ENCODE data around the gene NEK1.
A peak's percentile ranks its signal among the peaks of the same experiment; 100 is the strongest.

Gene NEK1, protein sequence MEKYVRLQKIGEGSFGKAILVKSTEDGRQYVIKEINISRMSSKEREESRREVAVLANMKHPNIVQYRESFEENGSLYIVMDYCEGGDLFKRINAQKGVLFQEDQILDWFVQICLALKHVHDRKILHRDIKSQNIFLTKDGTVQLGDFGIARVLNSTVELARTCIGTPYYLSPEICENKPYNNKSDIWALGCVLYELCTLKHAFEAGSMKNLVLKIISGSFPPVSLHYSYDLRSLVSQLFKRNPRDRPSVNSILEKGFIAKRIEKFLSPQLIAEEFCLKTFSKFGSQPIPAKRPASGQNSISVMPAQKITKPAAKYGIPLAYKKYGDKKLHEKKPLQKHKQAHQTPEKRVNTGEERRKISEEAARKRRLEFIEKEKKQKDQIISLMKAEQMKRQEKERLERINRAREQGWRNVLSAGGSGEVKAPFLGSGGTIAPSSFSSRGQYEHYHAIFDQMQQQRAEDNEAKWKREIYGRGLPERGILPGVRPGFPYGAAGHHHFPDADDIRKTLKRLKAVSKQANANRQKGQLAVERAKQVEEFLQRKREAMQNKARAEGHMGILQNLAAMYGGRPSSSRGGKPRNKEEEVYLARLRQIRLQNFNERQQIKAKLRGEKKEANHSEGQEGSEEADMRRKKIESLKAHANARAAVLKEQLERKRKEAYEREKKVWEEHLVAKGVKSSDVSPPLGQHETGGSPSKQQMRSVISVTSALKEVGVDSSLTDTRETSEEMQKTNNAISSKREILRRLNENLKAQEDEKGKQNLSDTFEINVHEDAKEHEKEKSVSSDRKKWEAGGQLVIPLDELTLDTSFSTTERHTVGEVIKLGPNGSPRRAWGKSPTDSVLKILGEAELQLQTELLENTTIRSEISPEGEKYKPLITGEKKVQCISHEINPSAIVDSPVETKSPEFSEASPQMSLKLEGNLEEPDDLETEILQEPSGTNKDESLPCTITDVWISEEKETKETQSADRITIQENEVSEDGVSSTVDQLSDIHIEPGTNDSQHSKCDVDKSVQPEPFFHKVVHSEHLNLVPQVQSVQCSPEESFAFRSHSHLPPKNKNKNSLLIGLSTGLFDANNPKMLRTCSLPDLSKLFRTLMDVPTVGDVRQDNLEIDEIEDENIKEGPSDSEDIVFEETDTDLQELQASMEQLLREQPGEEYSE (N-terminal part only)

DNA sequence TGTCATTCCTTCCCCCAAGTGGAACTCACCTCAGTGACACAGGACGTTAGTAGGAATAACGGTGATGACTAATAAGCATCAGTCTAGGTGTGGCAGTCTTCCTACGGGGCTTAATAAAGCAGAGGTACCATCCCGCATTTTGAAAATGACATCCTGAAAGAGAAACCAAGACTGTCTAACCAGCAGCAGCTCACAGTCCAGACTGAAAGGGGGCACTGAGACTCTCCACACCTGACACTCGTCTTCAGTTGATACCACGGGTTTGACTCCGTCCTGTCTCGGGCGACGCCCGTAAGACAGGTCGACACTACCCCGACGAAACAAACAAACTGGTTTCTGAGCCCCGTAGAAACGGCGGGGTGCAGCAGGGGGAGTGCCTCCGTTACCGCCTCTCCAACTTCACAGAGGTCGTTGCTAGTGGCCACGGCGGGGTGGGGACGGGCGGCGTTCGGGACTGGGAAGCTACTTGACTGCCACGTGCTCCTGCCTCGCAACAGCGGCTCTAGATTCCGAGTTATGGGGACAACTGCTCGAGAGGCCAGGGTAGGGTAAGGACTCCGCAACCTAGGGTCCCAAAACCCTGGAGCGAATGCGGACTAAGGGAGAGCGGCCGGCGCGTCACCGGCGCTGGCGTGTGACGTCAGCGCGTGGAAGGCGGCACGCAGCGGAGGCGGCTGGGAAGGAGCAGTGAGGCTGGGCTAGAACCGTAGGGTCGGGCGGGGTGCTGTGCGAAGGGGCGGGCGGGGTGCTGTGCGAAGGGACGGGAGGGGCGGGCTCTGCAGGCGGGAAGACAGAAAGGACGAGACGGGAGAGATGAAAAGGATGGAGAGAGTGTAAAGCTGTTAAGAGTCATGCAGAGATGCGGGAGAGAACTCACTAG lies at the start of gene NEK1:
NEK1 (minus strand) TSS at position 593 of the 880 bp plus-strand sequence. CDS start 9,953 bp downstream, outside the sequence.
- peak; percentile 59 for DNase-seq (ENCODE audit: low read depth)

DNA sequence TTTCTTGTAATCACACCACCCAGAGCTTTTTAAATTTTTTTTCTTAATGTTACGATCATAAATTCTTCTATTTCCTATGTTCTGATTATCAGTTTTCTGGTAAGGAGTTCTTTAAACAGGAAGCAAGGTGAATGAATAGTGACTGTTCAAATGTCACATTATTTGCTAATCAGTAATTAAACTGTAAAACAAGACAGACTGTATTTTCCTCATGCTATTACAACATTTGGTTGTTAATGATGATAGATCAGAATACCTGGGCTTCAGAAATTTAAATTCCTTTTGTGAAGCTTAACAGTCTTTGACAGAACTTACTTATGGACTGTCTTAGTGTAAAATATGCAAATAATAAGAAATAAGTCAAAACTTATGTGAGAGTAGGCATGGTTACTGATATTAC lies 49.4 kb upstream of the NEK1 start:
- DNase-seq (ENCODE audit: low read depth): no peak

DNA sequence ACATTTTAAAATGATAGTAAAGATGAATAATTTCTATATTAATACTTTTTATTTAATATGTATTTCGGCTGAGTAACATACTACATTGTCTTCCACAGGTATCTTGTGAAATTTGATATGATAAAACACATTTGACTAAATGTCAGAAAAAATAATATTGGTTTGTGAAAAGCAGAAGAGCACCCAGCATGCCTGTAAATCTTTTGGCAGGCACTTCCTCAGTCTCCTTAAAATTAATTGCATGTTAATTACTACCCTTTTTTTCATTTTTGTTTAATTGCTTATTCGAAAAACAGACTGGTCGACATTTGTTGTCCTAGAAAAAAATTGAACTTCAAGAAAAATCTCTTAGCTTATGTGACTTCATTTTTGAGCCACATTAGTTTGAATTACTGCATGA lies 48.5 kb upstream of the NEK1 start:
- DNase-seq (ENCODE audit: low read depth): no peak

DNA sequence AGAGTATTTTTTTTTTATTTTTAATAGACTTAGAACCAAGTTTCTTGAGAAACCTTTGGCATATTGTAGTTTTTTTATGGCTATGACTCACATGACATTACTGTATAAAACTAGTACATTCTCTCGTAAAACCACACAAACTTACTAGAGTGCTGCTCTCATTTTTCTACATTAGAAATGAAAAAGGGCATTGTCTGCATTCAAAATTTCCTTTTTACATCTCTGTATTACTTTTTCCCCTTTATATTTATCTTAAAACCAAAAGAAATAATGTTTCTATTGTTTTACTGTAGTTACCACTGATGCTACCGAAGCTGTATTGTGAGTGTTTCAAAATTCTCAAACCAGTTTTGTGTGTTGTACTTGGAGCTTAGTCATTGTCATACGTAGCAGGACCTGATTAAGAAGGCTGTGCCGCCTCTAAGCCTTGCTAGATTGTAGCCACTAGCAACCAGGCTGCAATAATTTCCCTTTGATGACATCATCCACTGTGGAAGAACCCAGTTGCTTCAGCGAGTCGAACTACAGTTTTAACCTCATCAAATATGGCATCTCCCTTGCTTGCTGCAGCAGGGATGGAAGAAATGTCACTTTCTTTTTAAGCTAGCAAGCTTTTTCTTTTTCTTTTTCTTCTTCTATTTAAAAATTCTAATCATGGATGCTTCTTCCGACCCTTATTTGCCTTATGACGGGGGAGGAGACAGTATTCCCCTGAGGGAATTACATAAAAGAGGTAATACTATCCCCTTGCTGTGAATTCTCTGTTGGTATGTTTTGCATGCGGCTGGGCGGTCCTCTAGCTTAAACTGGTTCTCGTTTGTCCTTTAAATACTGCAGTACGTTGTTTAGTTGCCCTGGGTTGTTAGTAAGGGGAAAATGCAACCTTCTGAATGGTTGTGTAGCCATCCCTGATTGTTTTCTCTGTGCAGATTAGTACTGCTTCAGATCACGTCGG lies 47.6 kb upstream of the NEK1 start:
- DNase-seq (ENCODE audit: low read depth): peak; percentile 94

DNA sequence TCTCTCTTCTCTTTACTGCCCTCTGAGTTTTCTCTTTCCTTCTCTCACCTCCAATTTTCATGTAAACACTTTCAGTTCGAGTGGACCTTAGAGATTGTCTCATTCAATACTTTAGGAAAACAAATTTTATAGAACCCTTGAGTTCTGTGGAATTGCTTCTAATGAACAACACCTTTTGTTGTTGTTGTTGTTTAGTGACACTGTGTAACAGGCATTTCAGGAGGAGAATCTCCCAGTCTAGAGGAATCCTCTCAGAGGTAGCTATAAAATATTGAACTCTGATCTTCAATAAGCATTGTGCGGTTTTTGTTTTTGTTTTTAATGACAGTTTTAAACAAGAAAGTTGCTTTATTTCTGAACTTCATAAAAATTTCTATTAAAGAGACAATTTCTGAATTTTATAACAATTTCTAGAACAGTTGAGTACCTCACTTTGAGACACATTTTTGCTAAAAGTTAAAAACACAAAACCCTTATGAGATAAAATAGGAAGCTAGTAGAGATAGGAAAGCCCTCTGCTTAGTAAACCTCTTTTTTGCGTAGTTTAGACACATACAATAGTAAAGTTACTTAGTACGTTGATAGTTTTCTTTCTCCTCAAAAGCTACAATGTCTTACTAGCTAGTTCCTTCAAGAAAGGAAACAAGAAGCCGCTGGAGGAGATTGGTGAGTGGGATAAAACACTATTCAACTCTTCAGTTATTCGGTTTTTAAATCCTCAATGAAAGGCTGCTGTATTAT lies 46.8 kb upstream of the NEK1 start:
- DNase-seq (ENCODE audit: low read depth): no peak

DNA sequence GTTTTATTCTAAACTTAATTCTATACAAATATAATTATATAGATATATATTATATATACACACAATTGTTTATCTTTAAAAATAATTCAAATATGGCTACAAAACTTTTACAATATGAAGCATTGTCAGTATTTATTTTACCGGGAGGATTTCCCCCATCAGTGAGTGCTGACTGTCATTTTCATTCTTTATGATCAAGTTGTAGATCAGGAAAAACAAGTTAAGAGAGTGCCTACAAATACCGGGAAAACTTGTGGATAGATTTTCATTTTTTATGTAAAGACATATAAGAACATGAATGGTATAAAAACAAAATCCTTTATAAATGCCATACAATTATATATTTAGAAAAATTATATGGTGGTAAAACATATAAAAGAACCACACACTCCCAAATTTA lies 45.8 kb upstream of the NEK1 start:
- no peak for DNase-seq (ENCODE audit: low read depth)

DNA sequence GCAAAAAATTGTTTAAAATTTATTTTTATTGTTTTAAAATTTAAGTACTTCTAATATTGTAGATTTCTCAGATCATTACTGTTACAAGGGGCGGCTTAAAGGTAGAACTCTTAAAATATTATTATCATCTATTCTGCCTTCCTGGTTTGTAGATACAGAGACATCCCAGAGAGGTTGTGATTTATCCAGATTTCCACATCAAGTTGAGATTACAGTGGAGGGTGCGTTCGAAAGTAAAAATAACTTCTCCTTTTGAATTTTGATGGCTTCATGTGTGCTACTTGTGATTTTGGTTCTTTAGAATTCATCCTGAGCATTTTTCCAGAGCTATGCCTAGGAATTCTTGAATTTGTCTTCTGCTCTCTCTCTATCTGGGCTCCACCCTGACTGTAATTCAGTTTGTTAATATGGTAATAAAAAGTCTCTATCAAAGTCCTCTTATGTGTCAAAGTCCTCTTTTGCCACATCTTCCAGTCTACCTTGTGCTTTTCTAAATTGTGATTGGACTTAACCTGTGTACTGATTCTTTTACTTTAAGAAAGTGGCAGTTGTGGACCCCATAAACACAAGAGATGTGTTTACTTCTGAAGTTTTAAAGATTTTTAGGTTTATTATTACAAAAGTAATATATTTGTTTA lies 45.2 kb upstream of the NEK1 start:
- DNase-seq (ENCODE audit: low read depth): no peak

DNA sequence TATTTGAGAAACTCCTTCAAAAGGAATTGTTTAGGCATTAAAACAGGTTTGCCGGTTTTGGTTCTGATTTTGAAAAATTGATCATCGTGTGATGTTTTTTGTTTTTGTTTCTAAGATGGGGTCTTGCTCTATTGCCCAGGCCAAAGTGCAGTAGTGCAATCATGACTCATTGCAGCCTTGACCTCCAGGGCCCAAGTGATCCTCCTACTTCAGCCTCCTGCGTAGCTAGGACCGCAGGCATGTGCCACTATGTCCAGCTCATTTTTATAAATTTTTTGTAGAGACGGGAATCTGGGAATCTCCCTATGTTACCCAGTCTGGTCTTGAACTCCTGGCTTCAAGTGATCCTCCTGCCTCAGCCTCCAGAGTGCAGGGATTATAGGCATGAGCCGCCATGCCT lies 43.0 kb upstream of the NEK1 start:
- DNase-seq (ENCODE audit: low read depth): no peak

DNA sequence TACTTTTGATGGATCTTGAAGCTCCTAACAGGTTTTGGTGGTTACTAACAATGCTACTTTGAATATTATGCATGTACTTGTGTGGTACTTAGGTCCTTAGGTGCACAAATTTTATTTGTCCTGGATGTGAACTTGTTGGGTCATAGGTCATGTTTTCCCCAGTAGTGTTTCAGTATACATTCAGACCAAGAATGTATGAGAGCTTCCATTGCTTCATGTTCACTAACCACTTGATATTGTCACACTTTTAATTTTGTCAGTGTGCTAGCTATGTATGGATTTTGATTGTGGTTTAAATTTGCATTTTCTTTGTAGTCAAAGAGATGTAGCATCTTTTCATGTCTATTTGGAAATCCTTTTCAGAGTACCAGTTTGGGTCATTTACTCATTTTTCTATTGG lies 40.2 kb upstream of the NEK1 start:
- DNase-seq (ENCODE audit: low read depth): no peak

DNA sequence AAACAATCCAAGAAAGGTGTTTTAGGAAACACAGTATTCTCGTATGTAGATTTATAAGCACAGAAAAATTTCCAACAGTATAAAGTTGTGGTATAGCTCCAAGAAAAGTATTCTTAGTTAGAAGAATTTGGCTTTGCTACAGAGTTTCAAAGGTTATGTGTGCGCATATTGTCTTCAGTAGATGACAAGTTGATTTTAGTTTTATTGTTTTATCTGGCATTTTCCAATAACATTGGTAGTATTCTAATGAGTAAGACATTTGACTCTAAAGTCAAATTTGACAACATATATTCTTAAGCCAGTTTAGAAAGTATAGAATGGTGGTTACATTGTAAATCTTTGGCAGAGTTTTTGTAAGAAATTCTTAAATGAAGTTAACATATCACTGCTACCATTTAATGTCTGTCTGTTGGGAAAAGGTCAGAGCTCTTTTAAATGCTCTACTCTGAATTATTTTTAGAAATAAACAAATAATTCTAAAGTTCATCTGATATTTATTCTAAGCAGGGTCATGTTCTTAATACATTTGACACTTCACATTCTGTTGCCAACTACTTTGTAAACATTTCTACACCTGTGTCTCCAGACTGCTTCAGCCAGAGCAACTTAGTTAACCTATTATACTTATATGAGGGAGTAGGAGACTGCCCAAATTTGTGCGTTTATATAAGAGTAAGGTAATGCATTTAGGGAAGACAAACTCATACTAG lies 38.0 kb upstream of the NEK1 start:
- DNase-seq (ENCODE audit: low read depth): no peak

DNA sequence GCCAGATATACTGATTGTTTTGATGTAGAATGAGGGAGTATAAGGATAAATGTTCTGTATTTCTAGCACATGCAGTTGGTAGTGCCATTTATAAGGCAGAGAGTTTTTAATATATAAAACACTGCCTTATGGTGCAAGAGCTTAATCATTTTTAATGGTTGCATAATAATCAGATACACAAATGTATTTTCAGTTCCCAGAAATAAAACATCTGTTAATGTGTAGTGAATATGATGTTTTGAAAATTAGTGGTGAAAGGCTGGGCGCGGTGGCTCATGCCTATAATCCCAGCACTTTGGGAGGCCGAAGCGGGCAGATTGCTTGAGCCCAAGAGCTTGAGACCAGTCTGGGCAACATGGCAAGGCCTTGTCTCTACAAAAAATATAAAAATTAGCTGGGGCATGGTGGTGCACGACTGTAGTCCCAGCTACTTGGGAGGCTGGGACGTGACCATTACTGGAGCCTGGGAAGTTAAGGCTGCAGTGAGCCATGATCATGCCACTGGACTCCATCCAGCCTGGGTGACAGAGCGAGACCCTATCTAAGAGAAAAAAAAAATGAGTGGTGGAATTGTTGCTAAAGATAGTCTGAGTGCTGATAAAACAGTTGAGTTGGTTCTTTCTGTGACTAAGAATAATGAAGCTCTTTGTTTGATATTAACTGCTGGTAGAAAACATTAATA lies 37.3 kb upstream of the NEK1 start:
- no peak for DNase-seq (ENCODE audit: low read depth)

DNA sequence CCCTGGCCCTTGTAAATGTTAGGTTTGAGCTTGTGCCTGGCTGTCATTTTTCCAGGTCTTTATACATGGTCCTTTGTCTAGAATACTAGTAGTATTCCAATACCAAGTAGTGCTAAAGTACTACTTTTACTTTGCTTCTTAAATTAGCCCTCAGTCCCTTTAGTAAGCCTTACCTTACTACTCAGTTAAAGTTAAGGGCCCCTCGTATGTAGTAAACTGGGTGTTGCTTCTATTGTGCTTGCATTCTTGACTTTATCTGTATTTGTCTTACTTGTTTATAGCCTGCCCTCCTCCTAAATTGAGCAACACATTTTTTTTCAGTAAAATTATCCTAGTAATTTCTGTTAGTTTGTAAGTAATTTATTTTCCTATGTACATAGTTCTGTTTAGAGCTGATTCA lies 33.2 kb upstream of the NEK1 start:
- DNase-seq (ENCODE audit: low read depth): no peak

DNA sequence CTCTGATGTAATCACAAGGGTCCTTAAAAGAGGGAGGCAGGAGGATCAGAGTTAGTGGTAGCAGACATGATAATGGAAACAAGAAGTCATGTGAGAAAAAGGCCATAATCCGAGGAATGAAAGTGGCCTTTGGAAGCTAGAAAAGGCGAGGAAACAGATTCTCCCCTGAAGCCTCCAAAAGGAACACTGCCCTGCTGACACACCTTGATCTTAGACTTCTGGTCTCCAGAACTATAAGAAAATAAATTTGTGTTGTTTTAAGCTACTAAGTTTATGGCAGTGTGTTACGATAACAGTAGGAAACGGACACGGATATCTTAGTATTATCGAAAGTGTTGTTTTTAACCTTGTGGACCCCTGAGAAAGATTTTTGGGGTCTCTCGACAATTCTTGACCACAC lies 32.4 kb upstream of the NEK1 start:
- DNase-seq (ENCODE audit: low read depth): no peak

DNA sequence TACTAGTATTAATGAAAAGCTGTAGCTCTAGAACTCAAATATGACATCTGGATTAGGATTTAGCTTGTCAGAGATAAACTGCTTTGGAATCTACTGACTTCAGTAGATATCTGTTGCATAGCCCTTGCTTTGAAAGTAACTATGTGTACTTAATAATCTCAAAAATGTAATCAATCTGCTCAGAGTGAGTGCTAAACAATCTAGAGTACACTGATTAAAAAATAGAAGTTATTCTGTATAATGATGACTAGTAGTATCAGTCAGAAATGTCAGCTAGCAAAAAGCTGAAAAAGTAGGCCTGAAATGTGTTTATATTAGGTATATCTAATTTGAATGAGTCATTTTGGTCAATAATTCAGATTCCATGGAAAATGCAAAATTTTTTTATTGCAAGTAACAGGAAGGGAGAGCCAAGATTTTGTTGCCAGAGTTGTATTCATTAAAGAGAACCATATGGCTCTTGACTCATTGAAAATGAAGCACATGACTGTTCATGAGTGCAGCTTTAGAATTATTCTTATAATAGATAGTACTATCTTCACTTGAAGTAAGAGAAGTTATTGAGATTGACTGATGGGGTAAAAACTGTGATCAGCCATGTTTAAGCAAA lies 28.0 kb upstream of the NEK1 start:
- DNase-seq (ENCODE audit: low read depth): peak; percentile 73

DNA sequence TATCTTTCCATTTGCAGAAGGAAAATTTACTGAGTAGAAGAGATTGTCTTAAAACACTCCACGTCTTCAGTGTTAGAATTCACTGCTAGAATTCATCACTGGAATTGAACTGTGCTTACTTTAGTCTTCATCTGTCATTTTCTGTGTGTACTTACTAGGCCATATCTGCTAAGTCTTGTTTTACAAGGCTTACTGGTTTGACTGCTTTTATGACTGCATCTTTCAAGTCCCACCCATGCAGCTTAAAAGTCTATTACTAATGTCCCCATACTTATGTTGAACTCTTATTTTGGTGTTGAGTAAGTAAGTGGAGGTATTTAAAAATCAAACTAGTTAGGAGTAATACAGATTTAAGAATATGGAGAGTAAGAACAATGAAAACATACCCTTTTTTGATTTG lies 22.6 kb upstream of the NEK1 start:
- no peak for DNase-seq (ENCODE audit: low read depth)

DNA sequence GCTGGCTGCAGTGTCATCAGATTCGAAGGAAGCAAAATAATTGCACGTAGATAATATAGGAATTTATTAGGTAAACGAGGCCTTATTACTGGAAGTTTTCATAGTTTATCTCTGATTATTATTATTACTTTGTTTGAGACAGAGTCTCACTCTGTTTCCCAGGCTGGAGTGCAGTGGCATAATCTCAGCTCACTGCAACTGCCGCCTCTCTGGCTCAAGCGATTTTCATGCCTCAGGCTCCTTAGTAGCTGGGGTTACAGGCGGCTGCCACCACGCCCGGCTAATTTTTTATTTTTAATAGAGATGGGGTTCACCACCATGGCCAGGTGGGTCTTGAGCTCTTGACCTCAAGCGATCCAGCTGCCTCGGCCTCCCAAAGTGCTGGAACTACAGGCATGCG lies 20.5 kb upstream of the NEK1 start:
- DNase-seq (ENCODE audit: low read depth): no peak

DNA sequence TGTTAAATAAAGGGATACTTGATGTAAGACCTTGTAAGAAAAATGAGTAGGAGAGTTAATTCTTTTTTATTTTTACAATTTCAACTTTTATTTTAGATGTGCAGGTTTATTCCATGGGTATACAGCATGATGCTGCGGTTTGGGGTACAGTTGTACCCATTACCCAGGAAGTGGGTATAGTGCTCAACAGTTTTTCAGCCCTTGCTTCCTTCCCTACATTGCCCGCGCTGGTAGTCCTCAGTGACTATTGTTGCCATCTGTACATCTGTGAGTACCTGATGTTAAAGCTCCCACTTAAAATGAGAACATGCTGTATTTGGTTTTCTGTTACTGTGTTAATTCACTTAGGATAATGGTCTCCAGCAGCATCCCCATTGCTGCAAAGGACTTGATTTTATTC lies 17.7 kb upstream of the NEK1 start:
- DNase-seq (ENCODE audit: low read depth): no peak

DNA sequence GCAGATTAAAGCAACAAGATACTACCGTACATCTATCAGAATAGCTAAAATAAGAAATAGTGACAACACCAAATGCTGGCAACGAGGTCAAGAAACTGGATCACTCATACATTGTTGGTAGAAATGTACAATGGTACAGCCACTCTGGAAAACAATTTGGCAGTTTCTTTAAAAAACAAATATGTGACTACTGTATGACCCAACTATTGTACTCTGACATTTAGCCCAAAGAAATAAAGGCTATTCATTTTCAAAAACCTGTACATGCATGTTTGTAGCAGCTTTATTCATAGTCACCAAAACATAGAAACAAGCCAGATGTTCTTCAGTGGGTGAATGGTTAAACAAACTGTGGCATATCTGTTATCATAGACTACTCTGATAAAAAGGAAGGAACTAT lies 16.2 kb upstream of the NEK1 start:
- DNase-seq (ENCODE audit: low read depth): no peak
